Measurements from ENCODE around the gene SLC24A3.

DNA sequence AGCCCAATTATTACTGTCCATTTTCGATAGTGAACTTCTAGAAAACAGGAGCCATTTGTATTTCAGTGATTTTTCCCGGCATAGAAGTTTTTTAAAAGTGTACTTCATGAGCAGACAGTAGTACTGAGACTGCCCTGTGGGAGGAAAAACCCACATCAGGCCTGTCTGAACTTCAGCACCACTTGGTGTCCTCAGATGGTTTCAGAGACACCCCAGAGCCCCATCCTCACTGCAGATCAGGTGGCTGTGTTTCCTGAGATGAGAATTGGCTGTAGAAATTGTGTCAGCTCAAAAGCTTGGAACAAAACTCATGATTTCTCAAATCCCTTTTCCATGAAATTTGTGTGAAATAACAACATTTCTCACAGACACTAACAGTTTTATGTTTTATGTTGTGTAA lies 435.6 kb downstream of the SLC24A3 start:
- TF ChIP-seq, protein P1, sequence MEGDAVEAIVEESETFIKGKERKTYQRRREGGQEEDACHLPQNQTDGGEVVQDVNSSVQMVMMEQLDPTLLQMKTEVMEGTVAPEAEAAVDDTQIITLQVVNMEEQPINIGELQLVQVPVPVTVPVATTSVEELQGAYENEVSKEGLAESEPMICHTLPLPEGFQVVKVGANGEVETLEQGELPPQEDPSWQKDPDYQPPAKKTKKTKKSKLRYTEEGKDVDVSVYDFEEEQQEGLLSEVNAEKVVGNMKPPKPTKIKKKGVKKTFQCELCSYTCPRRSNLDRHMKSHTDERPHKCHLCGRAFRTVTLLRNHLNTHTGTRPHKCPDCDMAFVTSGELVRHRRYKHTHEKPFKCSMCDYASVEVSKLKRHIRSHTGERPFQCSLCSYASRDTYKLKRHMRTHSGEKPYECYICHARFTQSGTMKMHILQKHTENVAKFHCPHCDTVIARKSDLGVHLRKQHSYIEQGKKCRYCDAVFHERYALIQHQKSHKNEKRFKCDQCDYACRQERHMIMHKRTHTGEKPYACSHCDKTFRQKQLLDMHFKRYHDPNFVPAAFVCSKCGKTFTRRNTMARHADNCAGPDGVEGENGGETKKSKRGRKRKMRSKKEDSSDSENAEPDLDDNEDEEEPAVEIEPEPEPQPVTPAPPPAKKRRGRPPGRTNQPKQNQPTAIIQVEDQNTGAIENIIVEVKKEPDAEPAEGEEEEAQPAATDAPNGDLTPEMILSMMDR (conservative IDR thresholded peaks at IDR 0.05; ENCODE audit: low read depth, low read length) = no peak
- TF ChIP-seq EZH2 (IDR thresholded peaks at IDR 0.05; ENCODE audit: borderline replicate concordance, low read depth, low read length, poor library complexity, severe bottlenecking) = no peak
